Stimulated activated effector memory CD8-positive, alpha-beta T cell treated with anti-CD3 and anti-CD28 coated beads, Interleukin-12 subunit alpha, Interleukin-12 subunit beta, amount 100 ng/mL, for 72 hours (primary cell): ENCODE data around the gene RTN4R.

Experiments
- ATAC-seq: fragments of 150-1000 bp; cut with Tn5 transposase; 2 replicates; pipeline ENCODE4 v1.10.0; 2021
- DNase-seq, 2 donors: peaks; one replicate each; pipeline ENCODE4 v3.0.0; 2021 to 2022; ENCODE audit warnings: low spot score in 2 of 2
- H3K27ac Mint-ChIP-seq: one replicate; pipeline ENCODE4 v1.8.0; 2022; ENCODE audit warnings: mild to moderate bottlenecking, mixed read lengths
- H3K36me3 Mint-ChIP-seq: one replicate; pipeline ENCODE4 v1.8.0; 2022; ENCODE audit warnings: mild to moderate bottlenecking, mixed read lengths
- H3K4me1 Mint-ChIP-seq: one replicate; pipeline ENCODE4 v1.8.0; 2022; ENCODE audit warnings: mixed read lengths
- H3K4me3 Mint-ChIP-seq: one replicate; pipeline ENCODE4 v1.8.0; 2022; ENCODE audit warnings: mild to moderate bottlenecking, mixed read lengths
- H3K9me3 Mint-ChIP-seq: one replicate; pipeline ENCODE4 v1.8.0; 2022; ENCODE audit warnings: mixed read lengths

RTN4R gene

GRCh38 chr22:20238901-20239675, 29.0 kb downstream of the RTN4R start:
- Mint-ChIP-seq H3K4me1 (peaks cover 33% of the 10 kb centered on the region), H3K4me3 (peak overlapping the region; percentile 57), H3K9me3 (no peaks in the 10 kb centered on the region), H3K36me3 (peaks cover 6% of the 10 kb centered on the region), H3K27ac (peak overlapping the region; percentile 89)
- DNase-seq (peak in 1 of 2 donors; percentile 67), ATAC-seq (peak; percentile 62)

DNA sequence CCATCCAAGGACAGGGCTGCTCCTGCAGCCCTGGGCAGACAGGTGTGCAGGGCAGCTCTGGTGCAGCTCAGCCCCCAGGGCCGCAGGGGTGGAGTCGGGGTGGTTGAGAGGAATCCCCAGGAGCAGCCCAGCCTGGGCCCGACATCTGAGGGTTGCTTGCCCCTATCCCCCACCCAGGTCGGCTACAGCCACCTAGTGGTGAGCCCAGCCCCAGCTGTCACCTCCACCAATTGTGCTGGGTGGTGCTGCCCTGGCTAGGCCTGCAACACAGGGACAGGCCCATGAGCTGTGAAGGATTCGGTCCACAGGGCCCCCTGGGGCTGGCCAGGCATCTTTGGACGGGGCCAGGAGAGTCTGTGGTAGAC, 29.6 kb downstream of the RTN4R start:
- peak overlapping the region; percentile 89 for H3K27ac Mint-ChIP-seq
- DNase-seq, result peak; percentile 43 to 77
- peak overlapping the region; percentile 57 for H3K4me3 Mint-ChIP-seq

DNA sequence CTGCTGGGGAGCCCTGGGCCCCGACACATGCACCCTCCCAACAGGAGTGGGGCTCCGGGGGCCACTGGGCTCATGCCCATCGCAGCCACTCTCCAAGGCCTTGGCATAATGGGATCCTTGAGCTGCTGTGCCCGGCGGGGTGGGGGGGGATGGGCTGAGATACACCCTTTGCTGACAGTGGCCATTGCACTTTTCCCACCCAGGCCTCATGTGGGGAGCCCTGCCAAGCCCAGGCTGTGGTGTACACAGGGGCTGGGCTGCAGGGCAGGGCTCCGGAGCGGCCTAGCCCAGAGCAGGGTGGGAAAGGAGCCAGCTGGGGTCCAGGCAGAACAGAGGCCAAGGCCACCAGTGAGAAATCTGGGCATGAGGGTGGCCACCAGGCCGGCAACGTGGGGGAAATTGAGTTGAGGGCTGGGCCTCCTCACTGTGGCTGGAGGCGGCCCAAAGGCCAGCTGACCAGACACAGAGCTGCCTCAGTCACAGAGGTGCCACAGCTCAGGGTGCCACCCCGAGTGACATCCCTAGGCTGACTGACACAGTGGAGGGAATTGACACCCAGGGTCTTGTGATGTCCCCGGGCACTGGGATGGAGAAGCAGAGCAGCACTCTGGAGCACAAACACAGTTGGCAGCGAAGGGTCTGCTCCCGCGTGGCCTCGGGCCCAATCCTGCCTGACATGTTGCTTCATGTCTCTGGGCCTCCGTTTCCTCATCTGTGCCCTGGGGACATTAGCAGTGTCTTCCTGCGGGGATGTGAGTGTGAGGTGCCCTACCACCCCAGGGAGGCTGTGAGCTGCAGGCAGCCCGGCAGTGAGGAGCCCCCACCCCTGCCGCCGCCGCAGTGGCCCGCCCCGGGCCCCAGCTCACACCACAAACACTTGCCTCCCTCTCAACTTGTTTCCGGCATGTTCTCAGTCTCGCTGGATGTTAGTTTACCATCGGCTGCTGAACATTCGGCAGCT, 30.4 kb downstream of the RTN4R start:
- peaks cover 20% of the 10 kb centered on the region for H3K4me1 Mint-ChIP-seq
- H3K36me3 Mint-ChIP-seq, result peaks cover 6% of the 10 kb centered on the region
- H3K27ac Mint-ChIP-seq, result peak overlapping the region; percentile 89
- no peaks in the 10 kb centered on the region for H3K9me3 Mint-ChIP-seq
- H3K4me3 Mint-ChIP-seq, result peak overlapping the region; percentile 57
- ATAC-seq (peak; percentile 53), DNase-seq (peak in 1 of 2 donors; percentile 59)

More for the DNA sequence above, 29.6 kb downstream of the RTN4R start:
- H3K9me3 Mint-ChIP-seq, result no peaks in the 10 kb centered on the region
- peaks cover 6% of the 10 kb centered on the region for H3K36me3 Mint-ChIP-seq
- peak; percentile 82 for ATAC-seq
- peaks cover 28% of the 10 kb centered on the region for H3K4me1 Mint-ChIP-seq

DNA sequence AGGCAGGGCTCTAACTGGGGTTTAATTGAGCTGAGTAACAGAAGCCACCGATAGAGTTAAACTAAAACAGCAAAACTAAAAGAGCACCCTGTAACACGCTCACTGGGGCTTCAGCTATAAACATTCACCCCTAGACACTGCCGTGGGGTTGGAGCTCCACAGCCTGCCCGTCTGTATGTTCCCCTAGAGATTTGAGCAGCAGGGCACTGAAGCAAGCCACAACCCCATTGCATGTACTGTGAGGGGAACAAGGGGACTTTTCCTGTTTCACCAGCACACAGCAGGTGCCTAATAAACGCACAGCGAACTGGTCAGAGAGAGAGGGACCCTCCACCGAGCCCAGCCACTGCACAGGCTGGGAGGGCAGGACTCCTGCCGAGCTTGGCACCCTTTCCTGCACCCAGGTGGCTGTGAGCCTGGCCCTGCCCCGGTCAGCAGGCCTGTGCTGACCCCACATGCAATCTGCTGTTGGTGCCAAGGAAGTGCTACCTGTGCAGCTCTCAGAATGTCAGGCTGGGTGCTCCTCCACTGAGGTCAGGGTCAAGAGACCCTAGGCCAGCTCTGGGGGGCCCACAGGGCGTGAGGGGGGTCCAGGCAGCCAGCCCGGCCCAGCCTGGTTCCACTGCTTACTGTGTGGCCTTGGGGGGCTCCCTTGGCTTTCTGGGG, 31.9 kb downstream of the RTN4R start:
- DNase-seq (no peak), ATAC-seq (no peak)
- peaks cover 11% of the 10 kb centered on the region for H3K4me1 Mint-ChIP-seq
- H3K27ac Mint-ChIP-seq, result peak overlapping the region; percentile 89
- no peaks in the 10 kb centered on the region for H3K9me3 Mint-ChIP-seq
- peaks cover 6% of the 10 kb centered on the region for H3K36me3 Mint-ChIP-seq
- H3K4me3 Mint-ChIP-seq, result no peak overlapping the region

GRCh38 chr22:20235389-20235991, 32.6 kb downstream of the RTN4R start:
- Mint-ChIP-seq H3K4me1 (peaks cover 11% of the 10 kb centered on the region), H3K4me3 (no peak overlapping the region), H3K9me3 (no peaks in the 10 kb centered on the region), H3K27ac (peak overlapping the region; percentile 56), H3K36me3 (peaks cover 6% of the 10 kb centered on the region)
- ATAC-seq (no peak), DNase-seq (no peak)

DNA sequence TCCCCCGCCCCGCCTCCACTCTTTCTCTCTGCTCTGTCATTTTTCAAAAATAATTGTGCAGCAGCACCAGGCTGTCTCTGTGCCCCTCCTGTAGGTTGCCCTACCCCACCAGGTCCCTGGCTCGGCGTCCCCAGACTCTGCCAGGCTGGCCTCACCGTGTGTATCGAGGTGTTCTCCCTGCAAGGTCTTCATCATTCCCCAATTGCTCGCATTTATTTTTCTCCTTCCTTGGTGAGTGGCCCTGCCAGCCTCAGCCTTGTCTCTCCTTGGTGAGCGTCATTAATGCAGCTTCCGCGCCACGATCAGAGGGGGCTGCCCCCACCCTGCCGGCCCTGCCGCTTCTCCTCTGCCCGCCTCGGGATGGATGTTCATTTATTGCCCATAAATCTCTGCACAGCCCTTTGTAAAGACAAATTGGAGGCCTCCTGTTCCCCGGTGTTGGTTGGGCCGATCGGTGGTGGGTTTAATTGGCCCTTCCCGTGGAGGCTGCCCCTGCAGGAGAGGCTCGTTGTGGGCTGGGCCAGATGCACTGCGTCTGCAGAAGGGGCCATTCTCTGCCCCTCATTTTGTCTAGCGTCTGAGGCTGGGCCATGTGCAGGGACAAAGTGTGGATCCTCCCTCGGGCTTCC, 33.2 kb downstream of the RTN4R start:
- H3K4me3 Mint-ChIP-seq, result no peak overlapping the region
- no peak for DNase-seq
- H3K36me3 Mint-ChIP-seq, result peaks cover 6% of the 10 kb centered on the region
- ATAC-seq, result no peak
- peak overlapping the region; percentile 56 for H3K27ac Mint-ChIP-seq
- peaks cover 11% of the 10 kb centered on the region for H3K4me1 Mint-ChIP-seq
- H3K9me3 Mint-ChIP-seq, result no peaks in the 10 kb centered on the region

DNA sequence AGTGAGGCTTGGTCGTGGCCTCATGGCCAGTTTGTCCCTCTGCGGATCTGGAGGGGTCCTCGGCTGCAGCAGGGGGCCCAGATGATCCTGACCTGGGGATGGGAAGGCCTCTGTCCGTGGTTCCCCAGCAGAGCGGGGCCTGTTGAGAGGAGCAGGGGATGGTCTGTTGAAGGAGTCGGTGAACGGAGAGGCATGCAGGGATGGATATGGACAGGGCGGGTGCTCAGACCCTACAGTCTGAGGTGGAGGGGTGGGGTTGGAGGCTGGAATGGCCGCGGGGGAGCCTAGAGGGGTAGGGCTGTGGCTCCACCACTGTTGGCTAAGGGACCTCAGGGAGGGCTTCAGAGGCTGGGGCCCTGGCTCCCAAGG, 33.8 kb downstream of the RTN4R start:
- H3K36me3 Mint-ChIP-seq, result peaks cover 6% of the 10 kb centered on the region
- H3K27ac Mint-ChIP-seq, result peak overlapping the region; percentile 56
- no peak for ATAC-seq
- no peak for DNase-seq
- H3K4me3 Mint-ChIP-seq, result no peak overlapping the region
- peaks cover 11% of the 10 kb centered on the region for H3K4me1 Mint-ChIP-seq
- H3K9me3 Mint-ChIP-seq, result no peaks in the 10 kb centered on the region

DNA sequence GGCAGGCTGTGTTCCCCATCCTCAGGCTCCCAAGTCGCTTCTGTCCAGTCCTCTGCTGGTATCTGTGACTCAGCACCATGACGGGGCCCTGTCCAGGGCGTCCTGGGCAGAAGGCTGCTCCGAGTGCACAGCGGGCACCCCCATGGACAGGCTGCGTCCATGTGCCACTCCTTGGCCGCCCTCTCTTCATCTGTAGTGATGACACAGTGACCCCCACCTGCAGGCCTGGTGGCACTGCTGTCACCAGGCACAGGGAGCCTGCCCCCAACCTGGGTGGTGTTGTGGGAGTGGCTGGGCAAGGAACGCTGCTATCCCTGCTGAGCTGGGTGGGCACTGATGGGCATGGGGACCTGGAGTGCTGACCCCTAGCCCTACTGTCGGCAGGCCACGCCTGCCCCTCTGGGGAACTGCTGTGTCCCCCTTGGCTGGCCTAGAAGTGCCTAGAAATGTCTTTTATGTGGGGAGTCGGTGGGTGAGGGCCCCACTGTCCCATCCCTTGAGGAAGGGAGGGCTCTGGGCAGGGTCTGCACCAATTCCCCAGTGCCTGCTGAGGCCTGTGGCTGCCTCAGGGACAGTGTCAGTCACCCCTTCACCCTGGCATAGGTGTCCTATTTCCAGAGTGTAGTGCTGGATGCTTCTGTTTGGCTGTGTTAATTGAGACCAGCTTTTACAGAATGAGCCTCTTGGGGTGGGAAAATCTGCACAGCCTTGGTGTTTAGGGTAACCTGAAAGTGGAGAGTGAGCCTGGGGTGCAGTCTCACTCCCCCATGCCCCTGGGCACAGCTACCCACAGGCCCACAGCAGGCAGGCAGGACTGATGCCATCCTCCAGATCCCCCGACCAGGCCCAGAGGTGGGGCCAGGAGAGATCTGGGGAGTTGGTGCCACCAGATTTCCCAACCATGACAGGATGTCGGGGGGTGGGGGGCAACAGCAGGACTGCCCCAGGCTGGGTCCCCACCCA, 34.5 kb downstream of the RTN4R start:
- H3K4me3 Mint-ChIP-seq, result no peak overlapping the region
- ATAC-seq (no peak), DNase-seq (no peak)
- H3K27ac Mint-ChIP-seq, result no peak overlapping the region
- no peaks in the 10 kb centered on the region for H3K9me3 Mint-ChIP-seq
- peaks cover 6% of the 10 kb centered on the region for H3K36me3 Mint-ChIP-seq
- H3K4me1 Mint-ChIP-seq, result peaks cover 11% of the 10 kb centered on the region

DNA sequence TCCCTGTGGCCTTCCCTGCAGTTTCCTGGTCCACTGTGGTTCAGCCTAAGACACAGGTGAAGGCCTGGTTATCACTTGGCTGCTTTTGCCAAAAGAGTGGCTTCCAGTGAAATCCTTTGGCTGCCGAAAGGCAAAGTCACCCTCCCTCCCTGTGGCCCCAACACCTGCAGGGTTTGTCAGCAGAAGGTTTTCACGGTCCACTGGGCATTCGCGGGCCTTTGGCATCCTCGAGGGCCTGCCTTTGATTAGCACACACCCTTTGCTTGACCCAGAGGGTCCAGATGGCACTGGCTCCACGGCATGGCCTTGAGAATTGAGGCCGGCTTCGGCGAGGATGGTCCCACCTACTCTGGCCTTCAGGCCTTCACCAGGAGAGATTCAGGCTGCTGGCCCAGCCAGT, 35.3 kb downstream of the RTN4R start:
- peaks cover 6% of the 10 kb centered on the region for H3K36me3 Mint-ChIP-seq
- ATAC-seq (no peak), DNase-seq (no peak)
- H3K4me3 Mint-ChIP-seq, result no peak overlapping the region
- H3K27ac Mint-ChIP-seq, result no peak overlapping the region
- no peaks in the 10 kb centered on the region for H3K9me3 Mint-ChIP-seq
- peaks cover 11% of the 10 kb centered on the region for H3K4me1 Mint-ChIP-seq

DNA sequence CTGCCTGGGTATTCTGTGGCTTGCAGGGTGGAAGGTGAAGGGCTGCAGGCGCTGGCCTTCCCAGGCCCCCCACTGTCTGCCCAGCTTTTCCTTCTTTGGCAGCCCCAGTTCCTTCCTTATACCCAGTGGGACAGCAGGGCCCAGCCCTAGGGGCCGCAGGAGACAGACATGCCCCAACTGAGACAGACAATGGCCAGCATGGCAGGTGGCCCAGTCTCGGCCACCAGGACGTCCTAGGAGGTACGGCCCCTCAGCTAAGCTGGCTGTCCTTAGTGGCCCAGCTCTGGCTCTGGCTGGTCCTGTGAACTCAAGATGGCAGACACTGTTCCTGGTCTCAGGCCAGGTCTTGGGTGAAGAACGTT, 35.9 kb downstream of the RTN4R start:
- peaks cover 11% of the 10 kb centered on the region for H3K4me1 Mint-ChIP-seq
- ATAC-seq (no peak), DNase-seq (no peak)
- H3K27ac Mint-ChIP-seq, result no peak overlapping the region
- H3K36me3 Mint-ChIP-seq, result peaks cover 6% of the 10 kb centered on the region
- H3K9me3 Mint-ChIP-seq, result no peaks in the 10 kb centered on the region
- H3K4me3 Mint-ChIP-seq, result no peak overlapping the region

DNA sequence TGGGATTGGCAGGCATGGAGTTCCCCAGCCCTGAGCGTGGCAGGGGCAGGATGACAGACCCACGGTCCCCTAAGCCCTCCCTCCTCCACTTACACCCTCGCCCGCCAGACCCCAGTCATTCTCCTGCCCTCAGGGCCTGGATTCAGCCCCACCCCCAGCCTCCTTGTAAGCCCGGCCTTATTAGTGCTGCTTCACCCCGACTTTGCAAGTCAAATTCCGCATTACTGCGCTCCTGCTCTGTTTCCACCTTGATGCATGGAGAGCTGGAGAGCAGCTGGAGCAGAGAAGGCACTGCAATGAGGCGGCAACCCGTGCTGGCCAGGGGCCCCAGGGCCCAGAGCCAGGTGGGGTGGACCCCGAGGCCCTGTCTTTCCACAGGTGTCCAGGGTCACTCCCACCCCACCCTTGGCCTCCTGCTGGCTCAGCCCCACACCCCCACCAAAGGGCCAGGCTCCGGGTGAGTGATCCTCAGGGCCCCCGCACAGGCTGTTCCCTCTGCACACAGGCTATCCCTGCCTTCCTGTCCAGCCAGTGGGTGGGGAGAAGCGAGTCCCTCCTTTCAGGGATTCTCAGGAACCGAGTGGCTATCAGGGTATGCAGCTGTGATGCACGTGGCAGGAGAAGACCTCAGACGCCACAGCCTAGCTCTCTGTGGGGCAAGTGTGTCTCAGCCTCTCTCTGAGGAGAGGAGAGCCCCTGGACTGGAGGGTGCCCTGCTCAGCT, 36.4 kb downstream of the RTN4R start:
- ATAC-seq (no peak), DNase-seq (no peak)
- Mint-ChIP-seq H3K9me3 (no peaks in the 10 kb centered on the region), H3K36me3 (peaks cover under 1% of the 10 kb centered on the region), H3K4me1 (peaks cover 6% of the 10 kb centered on the region), H3K4me3 (no peak overlapping the region), H3K27ac (no peak overlapping the region)

DNA sequence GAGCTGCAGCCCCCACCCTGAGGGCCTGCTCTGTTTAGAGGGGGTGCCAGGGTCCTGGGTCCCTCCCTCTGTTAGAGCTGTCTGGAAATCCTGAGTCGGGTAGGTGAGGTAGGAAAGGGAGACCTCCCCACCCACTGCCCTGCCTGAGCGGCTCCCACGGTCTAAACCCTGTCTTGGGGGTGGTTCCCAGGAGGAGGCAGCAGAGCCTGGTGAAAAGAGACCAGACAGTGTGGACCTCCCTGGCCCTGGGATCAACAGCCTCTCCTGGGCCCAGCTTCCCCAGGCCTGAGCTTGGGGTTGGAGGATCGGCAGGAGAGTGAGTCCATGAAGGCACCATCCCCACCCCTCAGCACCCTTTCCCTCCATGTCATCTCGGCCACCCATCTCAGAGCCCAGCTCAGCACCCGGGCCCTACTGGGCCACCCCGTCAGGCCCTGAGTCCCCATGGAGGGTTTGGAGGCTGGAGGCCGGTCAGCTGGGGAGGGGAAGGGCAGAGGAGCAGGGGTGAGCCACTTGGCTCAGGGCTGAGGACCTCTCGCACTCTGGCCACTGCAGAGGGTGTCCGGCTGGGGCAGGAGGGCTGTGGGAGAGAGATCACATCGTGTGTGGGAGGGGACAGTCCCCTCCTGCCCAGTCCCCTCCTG, 37.2 kb downstream of the RTN4R start:
- H3K36me3 Mint-ChIP-seq, result no peaks in the 10 kb centered on the region
- H3K9me3 Mint-ChIP-seq, result no peaks in the 10 kb centered on the region

More for the DNA sequence above, 37.2 kb downstream of the RTN4R start:
- Mint-ChIP-seq H3K4me3 (no peak overlapping the region), H3K4me1 (peaks cover 5% of the 10 kb centered on the region), H3K27ac (no peak overlapping the region)
- no peak for ATAC-seq
- DNase-seq, result no peak
